GM18861 (cell line): ENCODE data around the gene FOXF2.

ENCODE experiments used
- ATAC-seq: cut with Tn5 transposase; IDR thresholded peaks from one replicate; pipeline ENCODE4 v1.9.1; 2021; ENCODE audit not compliant: unreplicated experiment

FOXF2 gene

DNA sequence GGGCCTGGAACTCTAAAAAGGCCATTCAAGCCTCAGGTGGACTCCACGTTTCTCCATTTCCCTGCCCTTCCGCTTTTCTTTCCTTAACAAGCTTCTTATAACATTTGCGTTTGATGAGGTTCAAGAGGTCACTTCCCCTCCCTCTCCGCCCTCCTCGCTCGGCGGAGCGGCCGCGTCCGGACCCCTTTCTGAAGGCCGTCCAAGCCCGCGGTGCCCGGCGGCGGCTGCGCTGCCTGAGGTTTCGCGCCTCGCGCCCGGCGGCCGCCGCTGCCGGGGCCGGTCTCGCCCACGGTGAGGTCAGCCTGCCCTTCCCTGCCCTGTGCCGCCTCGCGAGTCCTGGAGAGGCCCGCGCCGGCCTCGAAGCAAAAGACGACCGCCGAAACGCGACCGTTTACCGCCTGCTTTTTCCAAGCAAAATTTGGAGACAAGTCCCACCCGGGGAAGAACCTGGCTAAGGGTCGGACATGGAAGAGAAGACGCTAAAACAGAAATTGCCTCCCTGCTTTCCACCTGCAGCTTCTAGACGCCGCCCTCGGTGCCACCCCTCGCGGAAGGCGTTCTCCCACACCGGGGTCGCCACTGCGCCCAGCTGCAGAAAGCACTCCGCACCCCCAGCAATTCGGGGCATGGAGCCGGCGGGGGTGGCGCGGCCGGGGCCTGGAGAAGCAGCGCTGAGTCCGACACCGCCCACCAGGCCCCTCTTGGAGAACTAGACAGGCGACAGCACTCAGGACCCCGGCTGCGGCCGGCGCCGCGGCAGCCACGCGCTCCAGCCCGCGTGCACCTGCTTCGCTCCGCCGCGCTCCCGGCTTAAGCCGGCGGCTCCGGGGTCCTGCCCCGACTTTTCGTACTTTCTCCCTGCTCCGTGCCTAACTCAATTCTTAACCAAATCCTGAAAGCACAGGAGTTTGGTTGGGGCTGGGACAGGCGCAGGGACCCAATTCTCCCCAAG lies 11.0 kb upstream of the FOXF2 start:
- no peak for ATAC-seq

DNA sequence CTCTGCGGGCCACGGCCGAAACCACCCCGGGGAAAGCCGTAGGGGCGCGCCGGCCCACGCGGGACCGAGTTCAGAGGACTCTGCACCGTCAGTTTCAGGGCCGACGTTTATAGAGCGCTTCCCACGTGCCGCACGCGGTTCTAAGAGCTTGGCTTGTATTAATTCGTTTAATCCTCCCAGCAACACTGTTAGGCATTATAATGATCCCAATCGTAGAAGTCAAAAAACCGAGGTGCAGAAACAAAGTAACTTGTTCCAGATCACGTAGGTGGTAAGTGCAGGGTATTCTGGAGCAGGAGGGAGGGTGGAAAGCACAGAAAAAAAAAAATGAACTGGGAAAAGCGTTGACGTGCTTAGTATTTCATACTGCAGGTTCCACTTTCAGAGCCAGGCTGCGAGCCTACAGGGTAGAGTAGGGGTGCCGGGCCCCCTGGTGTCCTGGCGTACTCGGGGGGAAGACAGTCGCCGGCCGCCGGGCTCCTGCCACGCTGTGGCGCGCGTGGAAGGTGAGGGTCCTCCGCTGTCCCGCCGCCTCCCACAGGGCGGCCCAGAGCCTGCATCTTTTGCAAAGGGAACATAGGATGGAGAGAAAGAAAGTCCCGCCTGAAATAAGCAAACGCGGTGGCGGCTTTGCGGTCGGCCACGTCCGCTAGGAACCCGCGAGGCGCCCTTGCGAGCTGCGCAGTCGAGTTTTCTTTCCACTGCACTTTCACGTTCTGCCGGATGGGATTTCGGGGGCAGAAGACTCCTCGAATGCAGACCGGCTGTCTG lies 10.2 kb upstream of the FOXF2 start:
- ATAC-seq = no peak

DNA sequence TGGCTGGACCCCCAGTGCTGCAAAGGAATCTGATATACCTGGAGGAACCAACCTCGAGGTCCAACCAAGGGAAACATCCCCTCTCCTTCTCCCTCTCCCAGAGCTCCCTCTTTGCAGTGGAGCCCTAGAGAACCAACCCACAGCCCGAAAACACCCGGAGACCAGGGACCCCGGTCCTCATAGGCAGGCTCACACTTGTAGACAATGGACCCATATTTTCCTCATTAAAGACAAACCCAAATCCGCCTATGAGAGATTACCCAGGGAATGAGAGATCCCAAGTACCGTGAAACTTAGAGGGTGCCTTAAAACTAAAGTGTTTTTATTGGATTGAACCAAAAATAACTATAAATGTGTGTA lies 9.6 kb upstream of the FOXF2 start:
- ATAC-seq = no peak

DNA sequence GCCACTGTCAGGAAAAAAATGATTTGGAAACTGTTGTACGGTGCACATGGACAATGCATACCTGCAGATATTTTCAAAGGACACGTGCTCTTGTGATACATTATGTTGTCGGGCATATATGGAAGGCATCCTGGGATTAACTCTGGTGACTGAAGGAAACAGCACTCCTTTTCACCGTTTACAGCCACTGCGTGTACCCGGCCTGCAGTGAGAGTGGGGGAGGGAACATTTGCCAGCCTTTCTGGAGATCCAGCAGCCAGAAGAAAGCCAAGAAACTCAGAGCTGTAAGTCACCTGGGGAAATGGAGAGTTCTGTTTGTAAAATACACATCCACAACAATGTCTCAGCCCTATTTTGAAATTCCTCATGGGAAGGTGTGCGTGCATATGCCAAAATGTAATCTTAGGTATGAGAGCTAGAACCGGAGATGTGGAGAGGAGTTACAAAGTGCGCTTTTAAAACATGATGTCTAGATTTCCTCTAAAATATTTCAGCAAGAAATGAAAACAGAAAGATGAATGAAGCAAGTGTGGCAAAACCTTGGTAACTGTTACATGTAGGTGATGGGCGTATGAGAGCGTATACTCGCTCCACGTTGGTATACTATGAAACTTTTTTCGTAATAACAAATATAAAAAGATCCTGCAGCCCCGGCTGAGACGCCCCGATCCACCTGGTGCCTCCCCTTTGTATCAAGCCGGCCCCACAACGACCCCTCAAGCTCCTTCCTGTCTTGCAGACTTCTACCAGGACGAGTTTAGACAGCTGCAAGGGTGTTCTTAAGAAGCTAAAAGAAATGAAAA lies 8.6 kb upstream of the FOXF2 start:
- no peak for ATAC-seq

DNA sequence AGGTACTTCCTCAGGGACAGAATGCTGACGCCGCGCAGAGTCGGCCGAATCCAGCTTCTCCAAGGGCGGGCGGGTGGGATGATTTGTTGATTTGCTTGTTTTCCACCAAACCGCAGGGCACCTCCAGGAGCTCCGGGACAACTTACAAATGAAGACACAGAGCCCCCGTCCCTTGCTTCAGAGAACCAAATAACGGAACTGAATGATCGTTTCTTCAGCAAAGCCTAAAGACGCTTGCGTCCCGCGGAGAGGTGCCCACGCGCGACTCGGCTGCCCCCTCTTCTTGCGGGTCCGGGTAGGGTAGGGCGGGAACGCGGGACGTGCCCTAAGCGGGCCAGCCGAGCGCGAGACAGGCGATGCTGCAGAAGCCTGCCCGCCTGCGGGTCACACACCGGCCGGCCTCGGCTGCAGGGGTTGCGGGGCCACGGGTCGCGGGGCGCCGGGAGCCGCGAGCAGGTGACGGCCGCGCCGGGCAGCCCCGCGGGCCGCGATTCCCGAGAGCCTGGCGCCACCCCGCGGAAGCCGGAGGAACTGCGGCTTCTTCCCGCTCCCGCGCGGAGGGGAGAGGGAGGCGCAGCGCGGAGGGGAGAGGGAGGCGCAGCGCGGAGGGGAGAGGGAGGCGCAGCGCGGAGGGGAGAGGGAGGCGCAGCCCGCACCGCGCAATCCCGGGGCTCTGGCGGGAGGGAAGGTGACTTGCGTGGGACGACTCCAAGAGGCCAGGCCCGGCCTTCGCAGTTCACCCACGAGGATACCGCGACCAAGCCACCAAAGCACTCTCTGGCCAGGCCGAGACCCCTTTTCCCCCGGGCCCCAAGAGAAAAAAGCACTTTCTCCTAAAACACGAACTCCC lies 7.7 kb upstream of the FOXF2 start:
- ATAC-seq = no peak

DNA sequence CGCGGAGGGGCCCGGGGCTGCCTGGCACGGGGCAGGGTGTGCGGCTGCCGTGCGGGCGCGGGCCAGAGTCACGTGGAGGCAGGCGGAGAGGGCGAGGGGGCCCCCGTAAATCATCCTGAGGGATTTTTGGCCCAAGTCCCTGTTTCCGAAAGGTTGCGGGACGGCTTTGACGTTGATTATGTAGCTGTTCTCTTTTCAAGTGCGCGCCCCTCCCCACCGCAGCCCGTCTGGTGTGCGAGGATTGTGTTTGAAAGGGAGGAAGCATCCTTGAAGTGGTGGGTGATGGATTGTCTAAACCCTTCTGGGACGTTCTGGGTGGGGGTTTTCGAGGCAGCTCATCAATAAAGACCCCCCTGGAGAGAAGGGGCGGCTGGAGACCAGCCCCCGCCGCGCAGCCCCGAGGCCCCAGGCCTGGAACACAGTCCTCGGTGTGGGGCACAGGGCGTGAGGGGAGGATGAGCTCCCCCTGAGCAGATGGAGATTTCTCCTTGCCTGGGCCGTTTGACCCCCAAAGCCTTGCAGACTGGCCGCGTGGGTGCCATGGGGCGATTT lies 7.0 kb upstream of the FOXF2 start:
- ATAC-seq = no peak

DNA sequence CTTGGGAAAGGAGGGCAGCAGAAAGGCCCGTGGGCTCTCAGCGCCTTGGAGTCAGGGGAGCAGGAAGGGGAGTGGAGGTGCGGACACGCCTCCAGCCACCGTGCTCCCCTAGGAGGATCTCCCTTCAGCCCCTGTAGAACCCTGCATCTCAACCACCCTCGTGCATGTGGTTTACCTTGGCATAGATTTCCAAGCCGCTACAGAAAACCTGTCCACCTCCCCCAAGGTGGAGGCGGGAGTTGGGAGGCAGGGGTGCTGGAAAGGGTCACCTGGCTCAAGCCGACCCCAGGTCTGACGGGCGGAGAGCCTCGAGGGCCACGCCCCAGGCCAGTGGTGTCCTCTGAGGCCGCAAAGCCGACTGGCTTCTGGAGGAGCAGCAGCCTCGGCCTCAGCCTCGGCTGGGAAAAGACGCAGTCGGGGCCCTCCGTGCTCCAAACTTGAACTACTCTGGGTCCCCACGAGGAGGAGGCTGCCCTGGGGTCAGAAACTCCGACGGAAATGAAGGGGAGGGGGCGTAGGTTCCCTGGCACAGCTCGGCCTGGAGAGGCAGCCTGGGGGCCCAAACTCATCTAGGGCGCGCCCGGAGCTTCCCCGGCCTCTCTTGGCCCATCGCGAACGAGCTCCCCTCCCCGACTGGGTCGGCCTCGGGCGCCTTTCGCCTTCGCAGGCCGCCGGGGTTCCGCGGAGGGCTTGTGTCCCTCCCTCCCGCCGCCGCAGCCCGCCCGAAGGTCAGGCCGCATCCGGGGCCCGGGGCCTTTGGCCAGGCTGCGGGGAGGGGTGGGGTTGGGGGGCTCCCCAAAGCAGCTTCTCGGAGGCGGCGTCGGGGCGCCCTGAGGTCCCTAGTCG lies 6.3 kb upstream of the FOXF2 start:
- no peak for ATAC-seq

DNA sequence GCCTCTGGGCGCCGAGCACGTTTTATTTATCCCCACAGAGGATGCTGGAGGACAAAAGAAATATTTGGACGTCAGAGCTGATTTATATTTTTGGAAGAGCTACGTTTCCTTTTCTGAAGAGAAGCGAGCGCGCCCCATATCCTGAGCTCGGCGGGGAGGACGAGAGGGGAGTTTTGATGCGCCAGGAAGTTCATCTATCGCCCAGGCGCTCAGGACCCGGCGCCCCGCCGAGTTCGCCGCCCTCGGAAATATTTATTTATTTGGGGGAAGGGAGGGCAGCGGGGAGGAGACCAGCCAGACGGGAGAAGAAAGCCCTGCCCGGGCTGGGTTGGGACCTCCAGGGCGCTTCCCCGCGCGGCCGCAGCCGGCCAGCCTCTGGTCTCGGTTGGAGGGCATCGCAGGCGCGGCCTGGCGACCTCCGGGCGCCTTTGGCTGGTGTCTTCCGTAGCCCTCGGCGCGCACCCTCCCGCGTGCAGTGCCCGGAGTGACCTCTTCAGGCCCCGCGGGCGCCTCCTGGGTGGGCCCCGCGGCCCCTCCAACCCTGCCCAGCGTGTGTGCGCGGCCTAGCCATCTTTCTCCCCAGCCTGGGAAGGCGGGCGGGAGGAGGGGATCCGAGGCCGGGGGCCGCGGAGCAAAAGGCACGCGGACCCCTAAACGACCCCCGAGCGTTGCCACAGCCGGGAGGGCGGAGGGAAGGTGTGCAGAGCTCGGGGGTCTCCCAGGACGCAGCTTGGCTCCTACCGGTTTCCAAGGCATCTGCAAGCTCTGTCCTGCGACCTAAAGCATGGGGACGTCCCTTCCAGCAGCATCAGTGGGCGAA lies 5.4 kb upstream of the FOXF2 start:
- ATAC-seq = no peak

DNA sequence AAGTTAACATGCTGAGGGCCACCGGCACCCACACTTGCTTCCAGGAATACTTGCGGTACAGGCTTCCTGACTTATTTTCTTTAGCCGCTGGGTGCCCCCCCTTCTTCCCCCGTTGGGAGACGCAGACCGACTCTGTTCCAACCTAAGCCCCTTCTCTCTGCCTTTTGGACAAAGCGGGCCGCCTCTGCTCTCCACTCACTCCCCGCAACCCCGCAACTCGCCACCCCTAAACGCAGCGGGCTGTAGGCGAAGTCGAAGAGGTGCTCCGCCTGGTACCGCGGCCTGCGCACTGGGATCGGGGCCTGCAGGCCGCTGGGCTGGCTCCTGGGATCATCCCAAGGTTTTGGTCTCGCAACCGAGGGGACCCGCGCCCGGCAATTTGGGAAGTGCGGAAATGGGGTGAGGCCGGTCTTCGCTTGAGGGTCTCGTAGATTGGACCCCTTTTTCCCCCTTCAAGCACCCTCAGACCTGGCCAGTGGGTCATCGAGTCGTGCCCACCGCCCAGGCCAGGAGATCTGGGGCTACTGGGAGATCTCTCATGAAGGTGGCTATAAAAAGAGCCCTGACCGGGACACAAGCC lies 4.7 kb upstream of the FOXF2 start:
- no peak for ATAC-seq

DNA sequence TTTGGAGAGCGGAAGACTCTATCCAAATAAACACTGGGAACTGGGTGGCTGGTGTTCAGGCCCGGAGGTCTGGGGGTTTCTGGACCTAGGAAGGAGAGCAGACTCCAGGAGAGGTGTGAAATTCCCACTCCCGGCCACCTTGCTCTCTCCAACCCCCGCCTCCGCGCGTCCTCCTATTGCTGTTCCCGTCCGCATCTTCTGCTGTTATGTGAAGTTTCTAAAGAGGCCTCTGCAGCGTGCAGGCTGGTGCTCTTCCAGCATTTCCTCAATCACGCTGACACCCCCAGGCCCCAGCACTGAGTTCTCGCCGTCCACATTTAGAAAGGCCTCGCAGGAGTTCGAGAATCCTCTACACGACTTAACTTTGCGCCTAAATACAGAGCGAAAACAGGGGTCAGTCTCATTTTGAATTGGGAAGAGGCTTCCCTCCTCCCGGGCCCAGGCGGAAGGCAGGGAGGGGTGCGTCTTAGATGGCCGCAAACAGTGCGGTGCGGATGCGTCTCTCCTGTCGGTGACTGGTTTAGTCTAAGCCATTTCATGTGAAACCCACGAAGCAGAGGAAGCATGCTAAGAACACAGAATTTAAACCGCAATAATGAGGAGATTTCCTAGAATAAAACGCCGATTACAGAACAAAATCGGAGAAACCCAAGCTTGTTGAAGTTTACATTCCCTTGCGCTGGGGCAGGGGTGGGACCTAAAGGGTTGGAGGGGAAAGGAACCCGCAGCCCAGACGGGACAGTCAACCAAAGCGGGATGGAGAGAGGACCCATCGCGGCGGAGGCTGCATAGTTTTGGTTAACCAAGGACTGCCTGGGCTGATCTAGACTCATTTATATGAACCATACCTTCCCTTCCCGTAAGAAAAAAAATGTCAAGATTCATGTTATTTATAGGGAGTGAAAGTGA lies 4.0 kb upstream of the FOXF2 start:
- ATAC-seq = no peak

DNA sequence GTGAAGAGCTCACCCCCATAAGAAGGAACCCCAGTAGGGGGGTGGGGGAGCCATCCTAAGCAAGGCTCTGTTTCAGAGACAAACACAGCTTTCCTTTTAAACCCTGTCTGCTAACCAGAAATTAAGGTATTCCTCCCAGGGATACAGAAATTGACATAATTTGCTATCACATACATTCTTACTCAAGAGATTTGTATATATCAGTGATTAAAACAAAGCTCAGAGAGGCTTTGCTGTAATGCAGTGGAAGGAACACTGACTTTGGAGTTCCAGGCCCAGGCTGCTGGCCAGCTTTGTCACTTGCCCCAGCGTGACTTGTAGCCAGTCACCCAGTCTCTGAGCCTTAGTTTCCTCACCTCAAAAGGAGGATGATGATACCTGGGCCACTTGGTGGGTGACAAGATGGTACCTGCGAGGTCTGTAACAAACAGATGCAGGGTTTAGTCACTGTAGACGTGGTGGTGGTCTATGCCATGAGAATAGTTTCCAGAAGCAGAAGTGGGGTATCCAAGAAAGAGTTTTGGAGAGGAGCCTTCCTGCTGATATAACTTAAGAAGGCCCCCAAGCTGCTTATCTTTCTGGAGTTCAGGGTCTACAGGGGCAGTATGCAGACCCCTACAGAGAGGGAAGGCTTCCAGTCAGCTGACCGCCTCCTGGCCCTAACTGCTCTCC lies 3.2 kb upstream of the FOXF2 start:
- ATAC-seq = no peak

DNA sequence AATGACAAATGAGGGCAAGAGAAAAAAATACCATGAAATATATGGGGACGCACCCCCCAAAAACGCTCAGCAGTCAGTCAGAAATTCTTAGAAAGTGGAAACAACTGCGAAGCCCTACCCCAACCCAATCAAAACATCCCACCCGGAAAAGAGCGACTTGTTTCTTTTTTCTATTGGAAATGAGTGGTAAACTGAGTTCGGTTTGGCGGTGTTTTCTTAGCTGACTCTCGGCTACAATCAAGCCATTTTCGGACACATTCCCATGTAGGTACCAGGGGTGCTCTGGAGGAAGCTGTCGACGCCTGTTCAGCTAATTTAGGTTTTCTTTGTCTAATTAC lies 1.9 kb upstream of the FOXF2 start:
- ATAC-seq = no peak

DNA sequence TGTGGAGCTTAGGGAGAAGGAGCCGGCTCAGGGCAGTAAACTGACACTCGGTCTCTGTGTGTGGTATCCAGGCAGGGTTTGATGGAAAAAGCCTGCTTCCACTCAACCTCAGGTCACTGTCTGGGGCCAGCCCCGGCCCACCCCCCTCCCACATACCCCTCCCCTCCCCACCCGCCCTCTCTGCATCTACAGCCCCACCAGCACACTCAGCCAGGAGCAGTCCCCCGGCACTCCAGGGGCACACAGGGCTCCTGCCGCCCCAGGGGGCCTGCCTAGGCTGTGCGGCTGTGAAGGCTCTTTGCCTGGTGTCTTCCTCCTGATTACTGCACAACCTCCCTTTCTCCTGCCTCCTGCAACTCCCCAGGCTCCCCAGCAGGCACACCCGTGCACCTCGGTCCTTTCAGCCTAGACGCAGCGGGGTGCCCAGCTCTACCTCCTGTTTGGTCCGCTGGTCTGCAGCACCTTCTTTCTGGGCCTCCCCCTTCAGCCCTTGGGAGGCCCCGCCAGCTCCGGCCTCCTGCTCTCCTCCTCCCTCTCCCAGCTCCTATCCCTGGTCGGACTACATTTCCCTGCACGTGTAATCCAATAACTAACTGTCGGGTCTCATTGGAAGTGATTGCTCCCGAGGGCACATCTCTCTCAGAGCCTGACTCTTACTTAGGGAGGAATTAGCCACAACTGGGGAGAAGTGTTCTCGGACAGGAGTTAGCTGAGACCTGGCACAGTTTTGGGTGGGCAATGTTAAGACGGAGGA lies 1.3 kb upstream of the FOXF2 start:
- ATAC-seq = no peak

DNA sequence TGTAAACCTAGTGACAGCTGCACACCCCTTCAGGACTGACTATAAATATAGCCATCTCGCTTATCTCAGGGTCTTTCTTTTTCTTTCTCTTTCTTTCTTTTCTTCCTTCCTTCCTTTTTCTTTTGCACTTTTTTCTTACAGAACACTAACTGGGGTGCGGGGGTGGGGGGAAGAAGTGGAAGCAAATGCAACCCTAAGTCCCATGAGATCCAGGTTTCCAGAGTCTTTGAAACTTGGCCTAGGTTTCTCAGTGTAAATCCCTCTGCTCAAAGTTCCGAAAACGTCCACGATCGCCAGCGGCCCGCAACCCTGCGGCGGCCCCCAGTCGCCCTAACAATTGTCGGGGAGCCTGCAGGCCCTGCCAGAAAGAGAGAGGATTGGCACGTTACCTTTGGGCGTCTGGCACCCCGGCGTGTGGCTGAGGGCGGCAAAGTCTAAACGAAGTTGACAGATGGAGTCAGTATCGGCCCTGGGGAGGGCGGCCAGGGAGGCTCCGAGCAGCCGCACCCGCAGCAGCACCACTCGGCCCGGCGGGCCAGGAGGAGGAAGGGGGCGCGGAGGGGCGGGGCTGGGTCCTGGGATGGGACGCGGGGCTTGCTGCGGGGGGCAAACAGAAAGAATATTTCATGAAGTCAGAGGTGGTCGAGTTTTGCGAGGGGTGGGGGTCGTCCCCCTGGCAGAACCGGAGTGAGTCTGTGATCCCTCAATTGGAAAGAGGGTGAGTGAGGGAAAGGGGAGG lies 577 bp upstream of the FOXF2 start:
- no peak for ATAC-seq
